B cell (primary cell): ENCODE data around the gene ZNF14.

Experiments
- EZH2 ChIP-seq: IDR thresholded peaks from 2 replicates; pipeline ENCODE4 v1.6.1; 2012; ENCODE audit warnings: borderline replicate concordance, low read depth, mild to moderate bottlenecking, moderate library complexity, low read length; ENCODE audit not compliant: insufficient read depth, poor library complexity, severe bottlenecking
- TF ChIP-seq, protein P1 (sequence below): fragments of 200-600 bp; IDR thresholded peaks from one replicate; pipeline ENCODE4 v1.8.0; 2022; ENCODE audit warnings: antibody characterized with exemption, mild to moderate bottlenecking

DNA sequence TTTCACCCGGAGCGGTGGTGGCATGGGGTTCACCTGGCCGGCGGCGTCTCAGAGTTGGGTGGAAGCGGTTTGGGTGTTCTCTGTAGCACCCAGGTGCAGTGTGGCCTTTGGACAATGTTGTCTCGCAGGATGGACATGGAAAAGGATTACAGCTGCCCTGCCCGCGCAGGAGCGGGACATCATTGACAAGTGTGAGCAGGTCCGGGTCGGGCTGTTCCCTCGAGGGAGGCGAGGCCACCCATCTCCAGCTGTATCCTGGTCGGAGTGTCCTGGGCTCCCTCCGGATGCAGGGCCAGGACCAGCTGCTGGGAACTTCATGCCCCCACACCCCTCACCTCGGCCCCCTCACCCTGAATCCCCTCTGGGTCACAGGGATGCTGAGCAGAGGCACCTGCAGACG, 7.8 kb upstream of the ZNF14 start:
- TF ChIP-seq, protein P1, sequence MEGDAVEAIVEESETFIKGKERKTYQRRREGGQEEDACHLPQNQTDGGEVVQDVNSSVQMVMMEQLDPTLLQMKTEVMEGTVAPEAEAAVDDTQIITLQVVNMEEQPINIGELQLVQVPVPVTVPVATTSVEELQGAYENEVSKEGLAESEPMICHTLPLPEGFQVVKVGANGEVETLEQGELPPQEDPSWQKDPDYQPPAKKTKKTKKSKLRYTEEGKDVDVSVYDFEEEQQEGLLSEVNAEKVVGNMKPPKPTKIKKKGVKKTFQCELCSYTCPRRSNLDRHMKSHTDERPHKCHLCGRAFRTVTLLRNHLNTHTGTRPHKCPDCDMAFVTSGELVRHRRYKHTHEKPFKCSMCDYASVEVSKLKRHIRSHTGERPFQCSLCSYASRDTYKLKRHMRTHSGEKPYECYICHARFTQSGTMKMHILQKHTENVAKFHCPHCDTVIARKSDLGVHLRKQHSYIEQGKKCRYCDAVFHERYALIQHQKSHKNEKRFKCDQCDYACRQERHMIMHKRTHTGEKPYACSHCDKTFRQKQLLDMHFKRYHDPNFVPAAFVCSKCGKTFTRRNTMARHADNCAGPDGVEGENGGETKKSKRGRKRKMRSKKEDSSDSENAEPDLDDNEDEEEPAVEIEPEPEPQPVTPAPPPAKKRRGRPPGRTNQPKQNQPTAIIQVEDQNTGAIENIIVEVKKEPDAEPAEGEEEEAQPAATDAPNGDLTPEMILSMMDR, result no peak
- TF ChIP-seq EZH2, result no peak
